HG02798 (cell line): ENCODE results near the gene STK36.
"Not testable (repeated sequence)": the region's sequence is repeated elsewhere in the genome, so short reads cannot be mapped to it uniquely, and the experiment has no call there.

ENCODE experiments used
- ATAC-seq: cut with Tn5 transposase; IDR thresholded peaks from one replicate; pipeline ENCODE4 v1.9.1; 2021; ENCODE audit warnings: mild to moderate bottlenecking; ENCODE audit not compliant: unreplicated experiment, poor library complexity

The STK36 gene

DNA sequence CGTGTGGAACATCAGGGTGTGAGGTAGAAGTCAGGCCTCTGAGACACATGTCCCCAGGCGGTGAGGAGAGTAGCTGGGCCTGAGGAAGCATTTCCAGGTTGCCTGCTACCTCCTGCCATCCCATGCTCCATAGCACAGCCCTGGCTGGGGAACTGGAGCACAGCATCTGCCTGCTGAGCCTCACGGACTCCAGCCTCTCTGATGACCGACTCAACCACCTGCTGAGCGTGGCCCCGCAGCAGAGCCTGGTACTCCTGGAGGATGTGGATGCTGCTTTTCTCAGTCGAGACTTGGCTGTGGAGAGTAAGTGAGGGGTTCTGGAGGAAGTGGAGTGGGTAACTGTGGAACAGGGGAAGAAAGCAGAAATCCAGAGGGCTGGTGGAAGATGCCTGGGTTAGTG lies 9.5 kb upstream of the STK36 start:
- no peak for ATAC-seq

- no peak for ATAC-seq
Observed at GRCh38 chr2:218662827-218663226, 9.1 kb upstream of the STK36 start.

- ATAC-seq, result no peak
Observed at GRCh38 chr2:218663901-218664300, 8.0 kb upstream of the STK36 start.

GRCh38 chr2:218664653-218665052 lies 7.2 kb upstream of the STK36 start:
- ATAC-seq, result no peak

DNA sequence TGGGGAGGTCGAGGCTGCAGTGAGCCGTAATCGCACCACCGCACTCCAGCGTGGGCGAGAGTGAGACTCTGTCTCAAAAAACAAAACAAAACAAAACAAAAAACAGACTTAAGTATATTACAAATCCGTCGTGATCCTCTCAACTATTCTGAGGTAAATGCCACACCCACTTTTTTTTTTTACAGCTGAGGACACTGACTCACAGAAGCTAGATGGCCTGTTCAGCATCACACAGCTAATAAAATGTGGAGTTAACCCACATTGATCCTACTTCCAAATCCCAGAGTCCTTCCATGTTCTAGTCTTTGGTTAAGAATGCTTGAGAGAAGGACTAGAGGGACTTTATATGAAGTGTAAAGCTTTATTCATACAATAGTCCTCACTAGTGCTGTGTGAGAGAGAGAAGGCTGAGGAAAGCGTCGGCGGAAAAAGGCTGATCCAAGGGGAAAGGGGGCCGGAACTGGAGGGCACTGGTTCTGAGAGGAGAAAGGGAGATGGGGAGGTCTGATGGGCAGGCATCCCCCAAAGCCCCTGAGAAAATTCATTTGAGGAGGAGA lies 711 bp upstream of the STK36 start:
- ATAC-seq, result no peak

DNA sequence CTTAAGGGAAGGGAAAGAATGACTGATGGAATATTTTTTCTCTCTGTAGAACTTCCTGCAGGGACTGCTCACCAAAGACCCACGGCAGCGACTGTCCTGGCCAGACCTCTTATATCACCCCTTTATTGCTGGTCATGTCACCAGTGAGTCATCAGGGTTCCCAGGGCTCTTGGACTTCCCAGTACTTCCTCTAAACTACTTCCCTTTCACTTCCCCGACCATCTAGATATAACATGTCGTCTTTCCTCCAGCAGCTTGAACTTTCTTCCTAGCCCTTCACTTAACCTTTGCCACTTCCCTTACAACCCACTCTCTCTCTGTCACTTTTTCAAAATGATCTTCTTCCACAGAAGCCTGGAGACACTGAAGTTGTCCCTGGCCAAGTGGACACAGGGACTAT lies 7.2 kb downstream of the STK36 start:
- ATAC-seq, result no peak

DNA sequence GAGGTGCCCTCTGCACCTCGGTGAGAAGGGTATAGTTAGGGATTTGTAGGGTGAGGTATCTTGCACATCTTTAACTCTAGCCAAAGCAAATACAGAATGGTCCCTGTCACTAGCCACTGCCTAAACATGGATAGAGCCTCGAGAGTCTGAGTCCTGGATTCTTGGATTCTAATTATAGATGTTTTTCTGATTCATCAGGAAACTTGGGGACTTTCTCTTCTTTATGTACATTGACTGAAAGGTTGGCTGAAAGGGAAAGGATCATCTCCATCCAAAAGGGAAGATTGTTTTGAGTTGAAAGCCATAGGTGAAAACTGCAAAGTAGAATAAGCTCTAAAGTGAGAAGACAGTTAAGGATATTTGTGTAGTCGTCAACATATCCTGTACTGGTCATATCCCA lies 8.2 kb downstream of the STK36 start:
- ATAC-seq, result no peak

DNA sequence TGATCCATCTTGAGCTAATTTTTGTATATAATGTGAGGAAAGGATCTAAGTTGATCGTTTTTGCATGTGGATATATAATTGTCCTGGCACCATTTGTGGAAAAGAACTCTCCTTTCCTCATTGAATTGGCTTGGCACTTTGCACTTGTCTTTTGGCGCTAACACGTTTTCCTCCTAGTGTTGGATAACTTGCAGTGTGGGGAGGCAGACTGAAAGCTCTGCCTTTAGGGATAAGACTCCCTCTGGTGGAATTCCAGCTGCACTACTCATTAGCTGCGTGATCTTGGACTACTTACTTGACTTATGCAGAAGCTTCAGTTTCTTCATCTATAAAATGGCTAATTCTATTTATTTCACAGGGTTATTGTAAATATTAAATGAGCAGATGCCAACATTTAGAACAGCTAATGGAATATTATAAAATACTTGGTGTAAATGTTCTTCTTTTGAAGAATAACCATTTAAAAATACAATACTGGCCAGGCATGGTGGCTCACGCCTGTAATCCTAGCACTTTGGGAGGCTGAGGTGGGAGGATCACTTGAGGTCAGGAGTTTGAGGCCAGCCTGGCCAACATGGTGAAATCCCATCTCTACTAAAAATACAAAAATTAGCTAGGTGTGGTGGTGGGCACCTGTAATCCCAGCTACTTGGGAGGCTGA lies 15.6 kb downstream of the STK36 start:
- ATAC-seq, result not testable (repeated sequence)

DNA sequence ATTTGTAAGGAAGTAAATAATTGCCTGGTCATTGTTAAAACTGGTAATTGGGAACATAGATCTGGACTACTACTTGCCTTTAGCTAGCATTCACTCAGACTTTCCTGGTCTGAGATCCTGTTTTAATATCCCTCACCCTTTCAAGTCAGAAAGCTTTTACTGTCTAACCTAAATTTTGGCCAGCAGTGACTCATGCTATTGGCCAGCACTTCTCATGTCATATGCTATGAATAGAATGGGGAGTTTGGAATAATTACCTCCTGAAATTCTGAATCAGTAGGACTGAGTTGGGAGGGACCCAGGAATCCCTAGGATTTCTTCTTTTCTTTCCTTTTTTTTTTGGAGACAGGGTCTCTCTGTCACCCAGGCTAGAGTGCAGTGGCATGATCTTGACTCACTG lies 19.3 kb downstream of the STK36 start:
- no peak for ATAC-seq

DNA sequence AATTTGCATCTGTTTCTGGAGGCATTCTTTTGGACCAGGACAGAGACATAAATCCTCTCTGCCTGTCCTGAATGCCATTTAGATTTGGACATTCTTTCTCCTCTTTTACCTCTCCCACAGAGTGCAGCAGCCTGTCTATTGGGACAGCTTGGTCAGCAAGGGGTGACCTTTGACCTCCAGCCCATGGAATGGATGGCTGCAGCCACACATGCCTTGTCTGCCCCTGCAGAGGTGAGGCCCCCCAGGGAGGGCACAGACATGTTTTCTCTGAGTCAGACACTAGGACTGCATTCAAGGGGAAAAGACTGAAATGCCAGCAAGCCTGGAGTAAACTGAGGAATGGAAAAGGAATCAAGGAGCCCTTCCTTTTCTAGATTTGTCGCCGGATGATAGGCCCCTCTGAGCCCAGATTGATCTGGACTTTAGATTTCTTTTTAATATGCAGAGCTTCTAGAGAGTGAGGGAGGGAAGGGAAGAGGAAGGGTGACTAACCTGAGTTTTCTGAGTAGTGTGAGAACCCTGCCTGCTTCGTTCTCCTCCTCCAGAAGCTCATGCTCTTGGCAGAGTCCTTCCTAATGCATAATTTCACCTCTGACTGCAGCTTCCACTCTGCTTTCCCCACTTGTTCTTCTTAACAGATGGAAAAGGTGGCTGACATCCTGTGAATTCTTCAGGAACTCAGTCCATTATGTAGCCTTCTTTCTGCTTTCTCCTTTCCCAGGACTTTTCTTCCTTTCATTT lies 22.7 kb downstream of the STK36 start:
- no peak for ATAC-seq

- ATAC-seq, result no peak
Observed at GRCh38 chr2:218698885-218699284, 27.0 kb downstream of the STK36 start.

DNA sequence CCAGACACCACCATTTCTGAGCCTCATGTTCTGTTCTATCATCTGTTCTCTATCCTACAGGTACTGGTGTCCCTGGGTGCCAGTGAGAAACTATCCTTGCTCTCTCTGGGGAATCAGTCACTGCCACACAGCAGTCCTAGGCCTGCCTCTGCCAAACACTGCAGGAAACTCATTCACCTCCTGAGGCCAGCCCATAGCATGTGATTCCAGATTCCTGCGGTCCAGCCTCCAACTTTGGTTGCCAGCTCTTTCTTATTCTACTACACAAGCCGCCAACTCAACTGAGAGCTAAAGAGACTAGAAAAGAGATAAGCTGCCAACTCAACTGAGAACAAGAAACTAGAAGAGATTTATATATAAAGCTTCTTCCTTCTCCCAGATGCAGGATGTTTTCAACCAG lies 29.9 kb downstream of the STK36 start:
- ATAC-seq, result no peak

- no peak for ATAC-seq
Observed at GRCh38 chr2:218703341-218703740, 31.5 kb downstream of the STK36 start.

- peak; percentile 37 for ATAC-seq
Observed at GRCh38 chr2:218708086-218708485, 36.2 kb downstream of the STK36 start.

DNA sequence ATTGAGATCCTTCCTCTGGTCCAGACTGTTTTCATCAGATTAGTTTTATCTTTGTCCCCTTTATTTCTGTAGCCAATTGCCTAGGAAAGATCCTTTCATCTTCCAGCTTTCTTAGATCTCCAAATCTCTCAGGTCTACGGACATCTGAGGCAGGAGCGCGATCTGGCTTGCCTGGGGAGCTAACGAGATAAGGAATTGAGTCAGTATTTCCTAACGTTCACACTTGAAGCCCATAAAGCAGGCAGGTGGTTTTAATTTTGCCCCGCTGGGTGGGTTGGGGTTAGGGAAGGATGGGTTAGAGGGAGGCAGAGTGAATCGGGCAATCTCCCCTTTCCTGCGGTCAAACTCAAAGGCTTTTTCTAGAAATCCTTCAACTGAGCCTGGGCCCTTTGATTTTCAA lies 38.0 kb downstream of the STK36 start:
- ATAC-seq, result no peak

GRCh38 chr2:218710334-218710686 lies 38.4 kb downstream of the STK36 start:
- no peak for ATAC-seq

DNA sequence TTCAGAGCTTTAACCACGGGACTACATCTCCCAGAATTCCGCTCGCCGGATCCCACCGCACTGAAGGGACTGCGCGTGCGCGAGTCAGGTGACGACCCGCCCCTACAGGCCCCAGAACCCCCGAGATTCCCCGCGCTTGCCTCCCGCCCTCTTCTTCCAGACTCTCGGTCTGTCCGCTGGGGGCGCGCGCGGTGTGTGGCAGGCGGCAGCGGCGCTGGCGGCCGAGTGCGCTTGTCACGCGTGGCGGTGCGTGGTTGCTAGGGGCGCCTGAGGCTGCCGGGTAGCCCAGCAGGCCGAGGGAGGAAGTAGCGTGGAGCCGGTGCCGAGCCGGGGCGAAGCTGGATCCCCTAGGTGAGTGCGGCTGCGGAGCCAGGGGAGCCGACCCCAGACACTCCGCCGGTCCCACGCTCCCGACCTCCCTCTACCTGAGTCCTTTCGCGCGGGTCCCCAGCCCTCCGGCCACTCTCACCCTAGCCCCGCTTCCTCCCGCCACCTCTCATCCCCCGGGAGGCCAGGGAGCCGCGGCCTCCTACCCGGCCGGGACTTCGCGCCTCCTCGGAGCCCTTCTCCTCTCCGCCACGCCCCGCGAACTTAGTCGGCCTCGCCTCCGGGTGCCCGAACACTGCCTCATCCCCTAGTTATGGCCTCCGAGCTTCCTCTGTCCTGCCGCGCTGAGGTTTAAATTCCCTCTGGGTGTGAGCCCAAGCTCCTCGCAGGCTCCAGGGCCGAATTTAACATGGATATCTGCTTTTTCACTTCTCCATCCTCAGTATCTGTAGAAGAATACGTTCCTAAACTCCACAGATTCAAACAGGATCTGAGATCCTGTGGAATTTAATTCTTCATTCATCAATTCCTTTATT lies 39.0 kb downstream of the STK36 start, which contains the start of gene TTLL4:
Gene TTLL4, plus strand, starts transcription at position 149 of the 863 bp plus-strand sequence. CDS start 26,842 bp downstream, outside the sequence.
- ATAC-seq, result peak; percentile 91

DNA sequence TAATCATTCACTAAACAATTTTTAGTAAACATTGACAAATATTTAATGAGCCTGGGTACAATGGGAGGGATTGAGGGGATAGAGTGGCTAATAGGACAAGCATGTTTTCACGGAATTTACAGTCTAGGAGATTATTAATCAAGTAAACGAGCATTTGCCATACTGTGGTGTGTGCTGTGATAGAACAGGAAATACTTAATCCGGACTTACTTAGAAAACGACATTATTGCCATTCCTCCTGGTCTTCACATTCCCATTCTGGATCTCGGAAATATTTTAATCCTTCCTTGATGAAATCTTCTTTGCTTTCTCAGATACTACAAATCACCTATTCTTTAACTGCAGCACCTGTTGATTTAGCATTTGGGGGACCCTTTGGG lies 39.7 kb downstream of the STK36 start:
- ATAC-seq, result no peak

DNA sequence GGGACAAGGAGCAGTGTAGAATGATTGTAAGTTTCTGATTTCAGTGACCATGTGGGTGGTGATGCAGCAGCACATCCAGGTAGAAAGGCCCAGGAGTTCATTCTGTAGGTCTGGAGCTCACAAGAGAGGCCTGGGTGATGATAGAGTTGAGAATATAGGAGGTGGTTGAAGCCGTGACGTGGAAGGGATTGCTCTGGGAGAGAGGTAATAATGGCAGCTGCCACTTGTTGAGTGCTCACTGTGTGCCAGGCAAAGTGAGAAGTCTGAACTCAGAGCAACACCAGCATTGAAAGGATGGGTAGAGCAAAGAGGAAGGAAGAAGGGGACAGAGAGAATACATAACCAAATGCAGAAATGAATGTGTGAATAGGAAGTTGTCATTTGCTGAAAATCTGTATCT lies 42.0 kb downstream of the STK36 start:
- no peak for ATAC-seq

DNA sequence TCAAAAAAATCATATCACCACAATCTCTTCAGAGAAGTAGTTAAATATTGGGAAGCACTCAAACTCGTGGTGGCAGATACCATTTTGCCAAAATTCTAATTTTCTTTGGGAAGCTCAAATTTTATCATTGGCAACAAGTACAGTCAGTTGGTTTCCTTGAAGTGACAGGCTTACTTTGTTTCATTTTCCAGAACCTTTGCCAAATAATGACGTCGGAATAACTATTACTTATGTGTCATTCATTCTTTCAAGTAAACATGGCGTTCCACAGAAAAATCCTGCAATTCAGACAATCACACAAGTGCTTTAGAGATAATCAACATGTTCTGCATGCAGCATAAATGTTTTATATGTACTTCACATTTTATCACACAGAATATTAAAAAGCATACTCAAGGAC lies 44.2 kb downstream of the STK36 start:
- ATAC-seq, result no peak

DNA sequence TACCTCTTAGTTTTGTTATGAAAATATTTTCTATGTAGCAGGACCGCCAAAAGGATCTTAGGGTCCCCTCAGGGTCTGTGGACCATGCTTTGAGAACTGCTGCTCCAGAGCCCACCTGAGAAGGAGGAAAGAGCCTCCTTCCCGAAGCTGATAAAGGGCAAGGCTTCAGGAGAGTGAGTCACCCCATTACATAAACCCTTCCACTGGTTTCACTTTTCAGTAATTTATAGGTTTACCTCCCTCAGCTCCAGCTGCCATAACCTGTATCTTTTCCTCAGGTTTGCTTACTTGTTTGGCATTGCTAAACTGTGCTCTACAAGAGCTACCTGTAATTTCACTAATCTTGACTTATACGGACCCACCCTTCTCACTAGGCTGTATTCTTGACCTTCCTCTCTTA lies 45.4 kb downstream of the STK36 start:
- ATAC-seq, result no peak
